22Rv1 (cell line): Measurements from ENCODE around the gene CCDC177.

Experiments
- ZFX ChIP-seq: fragments of 450-650 bp; IDR thresholded peaks from 2 replicates; pipeline ENCODE4 v1.6.1; 2017; ENCODE audit warnings: antibody characterized with exemption, borderline replicate concordance
- TF ChIP-seq, protein P1 (sequence below): fragments of 450-650 bp; IDR thresholded peaks from 2 replicates; pipeline ENCODE4 v1.5.1; 2017; ENCODE audit warnings: mild to moderate bottlenecking

DNA sequence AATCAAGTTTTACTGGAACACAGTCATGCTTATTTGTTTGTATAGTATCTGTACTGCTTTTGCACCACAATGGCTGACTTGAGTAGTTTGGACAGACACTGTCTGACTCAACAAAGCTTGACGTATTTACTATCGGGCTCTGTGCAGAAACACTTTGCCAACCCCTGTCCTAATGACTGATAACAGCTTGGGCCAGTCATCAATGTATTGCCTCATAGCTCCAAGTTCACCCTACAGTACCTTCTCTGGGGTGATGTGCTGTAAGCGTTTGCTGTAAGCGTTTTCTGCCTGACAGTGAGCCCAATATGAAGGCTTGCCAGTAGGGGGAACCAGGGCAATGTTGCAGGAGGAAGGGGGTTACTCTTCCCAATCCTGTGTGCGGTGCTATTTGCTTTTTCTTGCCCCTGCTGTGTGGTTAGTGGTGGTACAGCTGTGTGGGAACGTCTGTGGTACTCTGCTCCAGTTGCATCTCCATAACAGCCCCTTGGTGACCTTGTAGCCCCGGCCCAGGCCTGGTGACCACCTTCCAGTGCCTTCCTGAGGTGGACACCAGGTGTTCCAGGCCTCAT lies 5.4 kb upstream of the CCDC177 start:
- TF ChIP-seq, protein P1, sequence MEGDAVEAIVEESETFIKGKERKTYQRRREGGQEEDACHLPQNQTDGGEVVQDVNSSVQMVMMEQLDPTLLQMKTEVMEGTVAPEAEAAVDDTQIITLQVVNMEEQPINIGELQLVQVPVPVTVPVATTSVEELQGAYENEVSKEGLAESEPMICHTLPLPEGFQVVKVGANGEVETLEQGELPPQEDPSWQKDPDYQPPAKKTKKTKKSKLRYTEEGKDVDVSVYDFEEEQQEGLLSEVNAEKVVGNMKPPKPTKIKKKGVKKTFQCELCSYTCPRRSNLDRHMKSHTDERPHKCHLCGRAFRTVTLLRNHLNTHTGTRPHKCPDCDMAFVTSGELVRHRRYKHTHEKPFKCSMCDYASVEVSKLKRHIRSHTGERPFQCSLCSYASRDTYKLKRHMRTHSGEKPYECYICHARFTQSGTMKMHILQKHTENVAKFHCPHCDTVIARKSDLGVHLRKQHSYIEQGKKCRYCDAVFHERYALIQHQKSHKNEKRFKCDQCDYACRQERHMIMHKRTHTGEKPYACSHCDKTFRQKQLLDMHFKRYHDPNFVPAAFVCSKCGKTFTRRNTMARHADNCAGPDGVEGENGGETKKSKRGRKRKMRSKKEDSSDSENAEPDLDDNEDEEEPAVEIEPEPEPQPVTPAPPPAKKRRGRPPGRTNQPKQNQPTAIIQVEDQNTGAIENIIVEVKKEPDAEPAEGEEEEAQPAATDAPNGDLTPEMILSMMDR, result peak; percentile 25; the same call in 1 of the 2 replicates
- no peak for TF ChIP-seq ZFX
